Measurements from ENCODE around the gene FES. TPM values are rescaled to one million over a fixed set of nuclear protein-coding genes. Genes with fewer than 3 reads are reported as not detected.

FES gene
- total and polyA plus RNA-seq, 10 of the 15 experiments (the other 5 are each of a cell fraction or from before 2014, with no cell fraction given): 0.07 to 23.9 (median 9.9) TPM

- TF ChIP-seq, protein P1, sequence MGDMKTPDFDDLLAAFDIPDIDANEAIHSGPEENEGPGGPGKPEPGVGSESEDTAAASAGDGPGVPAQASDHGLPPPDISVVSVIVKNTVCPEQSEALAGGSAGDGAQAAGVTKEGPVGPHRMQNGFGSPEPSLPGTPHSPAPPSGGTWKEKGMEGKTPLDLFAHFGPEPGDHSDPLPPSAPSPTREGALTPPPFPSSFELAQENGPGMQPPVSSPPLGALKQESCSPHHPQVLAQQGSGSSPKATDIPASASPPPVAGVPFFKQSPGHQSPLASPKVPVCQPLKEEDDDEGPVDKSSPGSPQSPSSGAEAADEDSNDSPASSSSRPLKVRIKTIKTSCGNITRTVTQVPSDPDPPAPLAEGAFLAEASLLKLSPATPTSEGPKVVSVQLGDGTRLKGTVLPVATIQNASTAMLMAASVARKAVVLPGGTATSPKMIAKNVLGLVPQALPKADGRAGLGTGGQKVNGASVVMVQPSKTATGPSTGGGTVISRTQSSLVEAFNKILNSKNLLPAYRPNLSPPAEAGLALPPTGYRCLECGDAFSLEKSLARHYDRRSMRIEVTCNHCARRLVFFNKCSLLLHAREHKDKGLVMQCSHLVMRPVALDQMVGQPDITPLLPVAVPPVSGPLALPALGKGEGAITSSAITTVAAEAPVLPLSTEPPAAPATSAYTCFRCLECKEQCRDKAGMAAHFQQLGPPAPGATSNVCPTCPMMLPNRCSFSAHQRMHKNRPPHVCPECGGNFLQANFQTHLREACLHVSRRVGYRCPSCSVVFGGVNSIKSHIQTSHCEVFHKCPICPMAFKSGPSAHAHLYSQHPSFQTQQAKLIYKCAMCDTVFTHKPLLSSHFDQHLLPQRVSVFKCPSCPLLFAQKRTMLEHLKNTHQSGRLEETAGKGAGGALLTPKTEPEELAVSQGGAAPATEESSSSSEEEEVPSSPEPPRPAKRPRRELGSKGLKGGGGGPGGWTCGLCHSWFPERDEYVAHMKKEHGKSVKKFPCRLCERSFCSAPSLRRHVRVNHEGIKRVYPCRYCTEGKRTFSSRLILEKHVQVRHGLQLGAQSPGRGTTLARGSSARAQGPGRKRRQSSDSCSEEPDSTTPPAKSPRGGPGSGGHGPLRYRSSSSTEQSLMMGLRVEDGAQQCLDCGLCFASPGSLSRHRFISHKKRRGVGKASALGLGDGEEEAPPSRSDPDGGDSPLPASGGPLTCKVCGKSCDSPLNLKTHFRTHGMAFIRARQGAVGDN (IDR thresholded peaks at IDR 0.05): no peak
- no peak for TF ChIP-seq JUND (IDR thresholded peaks at IDR 0.05; ENCODE audit: low read depth, low read length)
- TF ChIP-seq SMAD1 (IDR thresholded peaks at IDR 0.05; ENCODE audit: low read depth, partially characterized antibody): no peak
Measured at GRCh38 chr15:90938261-90938660, 54.0 kb downstream of the FES start (continued).

GRCh38 chr15:90939756-90940155, 55.5 kb downstream of the FES start:
- peaks cover 9% of the 10 kb centered on the region for H3K4me1 ChIP-seq (ENCODE audit: control insufficient read depth, insufficient read depth, low read length)
- in situ Hi-C loops (cut with MboI): no loop called here
- DNase-seq (ENCODE audit: low read depth, low spot score) (no peak), FAIRE-seq (no peak), ATAC-seq (no peak)
- SMC1A ChIA-PET (ENCODE audit: uncharacterized antibody, unreplicated experiment): no interaction called here
- no peaks in the 10 kb centered on the region for H3K27me3 ChIP-seq (replicated peaks in 1 of 2; ENCODE audit: control insufficient read depth in 2 of 2, insufficient read depth in 2 of 2, low read length in 1 of 2)
- peaks cover 9 to 28% of the 10 kb centered on the region in 2 experiments for H3K36me3 ChIP-seq (ENCODE audit: control insufficient read depth in 2 of 2, insufficient read depth in 2 of 2, low read length in 1 of 2)
- POLR2A ChIA-PET: interaction anchor here (0.5 to 0.7 kb wide), 2 partner anchors 15 to 302 kb away, joined by 3 read pairs; partner anchors contain the start of gene RCCD1
- CTCF ChIA-PET: no interaction called here
- H3K79me2 ChIP-seq (ENCODE audit: control insufficient read depth, insufficient read depth, low read length): peaks cover 14% of the 10 kb centered on the region
- WGBS (ENCODE audit: insufficient coverage, insufficient replicate concordance, low lambda C conversion rate, missing lambda C conversion rate): 90% methylated on average over 7 of the region's 7 CpGs
- no peak overlapping the region for H3K27ac ChIP-seq (ENCODE audit: control insufficient read depth, insufficient read depth)
- no peak overlapping the region for H3K9ac ChIP-seq (ENCODE audit: control insufficient read depth, insufficient read depth, low read length)
- intact Hi-C loops (cut with micrococcal nuclease; ENCODE audit: unreplicated experiment): loop anchor here (10.0 kb wide), 1 partner anchor 85 kb away; no protein-coding TSS in a partner anchor
- H4K20me1 ChIP-seq (ENCODE audit: control insufficient read depth, insufficient read depth): no peaks in the 10 kb centered on the region; the same call in 1 of the 2 replicates
- no peak overlapping the region for H3K4me3 ChIP-seq
- no peak overlapping the region for H3K4me2 ChIP-seq (ENCODE audit: control insufficient read depth, insufficient read depth)
- BruUV-seq (replicated peaks): no TSS peak
- H3K9me3 ChIP-seq (replicated peaks; ENCODE audit: control insufficient read depth, insufficient read depth, low read length): no peaks in the 10 kb centered on the region
- no peak overlapping the region for H2AFZ ChIP-seq (ENCODE audit: control insufficient read depth, low read depth, low read length)
- RAD21 ChIA-PET (ENCODE audit: unreplicated experiment): interaction anchor here (0.9 to 1.0 kb wide), 2 partner anchors 17 kb away, joined by 3 read pairs; no protein-coding TSS in a partner anchor
- TF ChIP-seq RB1 (IDR thresholded peaks at IDR 0.05; ENCODE audit: borderline replicate concordance) (no peak), ZZZ3 (IDR thresholded peaks at IDR 0.05; ENCODE audit: control insufficient read depth, insufficient read length, low read depth) (no peak), RAD51 (IDR thresholded peaks at IDR 0.05) (no peak), POU2F2 (IDR thresholded peaks at IDR 0.05; ENCODE audit: borderline replicate concordance, low read depth, low read length) (no peak), SMAD5 (IDR thresholded peaks at IDR 0.05; ENCODE audit: low read depth) (no peak), DPF2 (IDR thresholded peaks at IDR 0.05) (no peak), WRNIP1 (IDR thresholded peaks at IDR 0.05; ENCODE audit: borderline replicate concordance, low read depth, low read length) (no peak), SUPT20H (IDR thresholded peaks at IDR 0.05; ENCODE audit: borderline replicate concordance, control insufficient read depth, low read depth, low read length) (no peak)
- TF ChIP-seq, protein P2, sequence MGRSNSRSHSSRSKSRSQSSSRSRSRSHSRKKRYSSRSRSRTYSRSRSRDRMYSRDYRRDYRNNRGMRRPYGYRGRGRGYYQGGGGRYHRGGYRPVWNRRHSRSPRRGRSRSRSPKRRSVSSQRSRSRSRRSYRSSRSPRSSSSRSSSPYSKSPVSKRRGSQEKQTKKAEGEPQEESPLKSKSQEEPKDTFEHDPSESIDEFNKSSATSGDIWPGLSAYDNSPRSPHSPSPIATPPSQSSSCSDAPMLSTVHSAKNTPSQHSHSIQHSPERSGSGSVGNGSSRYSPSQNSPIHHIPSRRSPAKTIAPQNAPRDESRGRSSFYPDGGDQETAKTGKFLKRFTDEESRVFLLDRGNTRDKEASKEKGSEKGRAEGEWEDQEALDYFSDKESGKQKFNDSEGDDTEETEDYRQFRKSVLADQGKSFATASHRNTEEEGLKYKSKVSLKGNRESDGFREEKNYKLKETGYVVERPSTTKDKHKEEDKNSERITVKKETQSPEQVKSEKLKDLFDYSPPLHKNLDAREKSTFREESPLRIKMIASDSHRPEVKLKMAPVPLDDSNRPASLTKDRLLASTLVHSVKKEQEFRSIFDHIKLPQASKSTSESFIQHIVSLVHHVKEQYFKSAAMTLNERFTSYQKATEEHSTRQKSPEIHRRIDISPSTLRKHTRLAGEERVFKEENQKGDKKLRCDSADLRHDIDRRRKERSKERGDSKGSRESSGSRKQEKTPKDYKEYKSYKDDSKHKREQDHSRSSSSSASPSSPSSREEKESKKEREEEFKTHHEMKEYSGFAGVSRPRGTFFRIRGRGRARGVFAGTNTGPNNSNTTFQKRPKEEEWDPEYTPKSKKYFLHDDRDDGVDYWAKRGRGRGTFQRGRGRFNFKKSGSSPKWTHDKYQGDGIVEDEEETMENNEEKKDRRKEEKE (IDR thresholded peaks at IDR 0.05): no peak
- TF ChIP-seq, protein P1 (IDR thresholded peaks at IDR 0.05): no peak

All from GM12878 (cell line).